ENCODE results near the gene NAP1L5. TPM values are rescaled to one million over a fixed set of nuclear protein-coding genes. Genes with fewer than 3 reads are reported as not detected.
A peak's percentile ranks its signal among the peaks of the same experiment; 100 is the strongest.

NAP1L5 gene, protein sequence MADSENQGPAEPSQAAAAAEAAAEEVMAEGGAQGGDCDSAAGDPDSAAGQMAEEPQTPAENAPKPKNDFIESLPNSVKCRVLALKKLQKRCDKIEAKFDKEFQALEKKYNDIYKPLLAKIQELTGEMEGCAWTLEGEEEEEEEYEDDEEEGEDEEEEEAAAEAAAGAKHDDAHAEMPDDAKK
- 2.2 and 2.6 TPM in 2 replicates for total RNA-seq

DNA sequence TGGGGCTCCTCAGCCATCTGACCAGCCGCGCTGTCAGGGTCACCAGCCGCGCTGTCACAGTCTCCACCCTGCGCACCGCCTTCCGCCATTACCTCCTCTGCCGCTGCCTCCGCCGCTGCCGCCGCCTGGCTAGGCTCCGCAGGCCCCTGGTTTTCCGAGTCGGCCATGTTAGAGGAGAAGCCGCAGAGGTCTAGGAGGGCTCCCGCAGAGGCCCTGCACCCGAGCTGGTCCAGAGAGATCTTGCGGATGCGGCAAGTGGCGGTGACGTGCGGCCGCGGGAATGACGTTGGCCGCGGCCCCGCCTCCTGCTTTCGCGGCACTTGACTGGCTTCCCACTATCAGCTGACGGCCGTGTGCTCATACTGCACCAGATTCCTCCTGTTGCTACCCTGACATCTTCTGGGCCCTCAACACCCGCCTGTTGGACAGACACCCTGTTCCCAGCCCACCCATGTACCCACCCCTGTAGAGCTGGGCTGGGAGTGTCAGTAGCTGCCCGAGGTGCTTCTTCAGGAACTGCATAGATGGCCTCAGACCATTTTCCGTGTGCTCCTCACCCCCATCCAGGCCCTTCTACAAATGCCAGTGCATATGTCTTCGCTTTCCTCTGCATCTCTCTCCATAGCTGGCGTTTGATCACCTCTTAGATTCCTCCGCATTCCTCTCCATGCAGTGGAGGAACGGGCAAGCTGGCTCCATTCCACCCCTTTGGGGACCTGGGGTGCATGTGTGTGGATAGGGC lies at the start of gene NAP1L5:
NAP1L5 (minus strand) TSS at position 242 of the 742 bp plus-strand sequence; CDS start at position 167, 75 bp downstream.
- peak; percentile 73 to 76 for DNase-seq (ENCODE audit: low read depth in 2 of 2)

DNA sequence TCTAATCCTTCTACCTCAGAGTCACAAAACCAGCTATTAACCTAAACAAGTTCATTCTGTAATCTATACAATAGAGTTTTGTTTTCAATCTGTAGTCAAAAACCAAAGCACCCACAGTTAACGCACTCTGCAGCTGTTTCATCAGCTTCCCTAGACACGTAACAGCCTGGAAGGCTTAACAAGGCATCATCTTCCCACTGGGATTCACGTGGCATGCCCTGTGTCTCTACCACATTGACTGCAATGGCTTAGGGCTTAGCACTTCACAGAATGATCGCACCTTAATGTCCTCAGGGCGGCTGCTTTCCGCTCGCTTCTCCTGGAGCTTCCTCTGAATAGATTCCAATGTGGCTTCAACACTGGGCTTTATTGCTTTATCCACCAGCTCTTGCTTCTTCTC lies 49.7 kb upstream of the NAP1L5 start:
- DNase-seq (ENCODE audit: low read depth in 2 of 2), result no peak

DNA sequence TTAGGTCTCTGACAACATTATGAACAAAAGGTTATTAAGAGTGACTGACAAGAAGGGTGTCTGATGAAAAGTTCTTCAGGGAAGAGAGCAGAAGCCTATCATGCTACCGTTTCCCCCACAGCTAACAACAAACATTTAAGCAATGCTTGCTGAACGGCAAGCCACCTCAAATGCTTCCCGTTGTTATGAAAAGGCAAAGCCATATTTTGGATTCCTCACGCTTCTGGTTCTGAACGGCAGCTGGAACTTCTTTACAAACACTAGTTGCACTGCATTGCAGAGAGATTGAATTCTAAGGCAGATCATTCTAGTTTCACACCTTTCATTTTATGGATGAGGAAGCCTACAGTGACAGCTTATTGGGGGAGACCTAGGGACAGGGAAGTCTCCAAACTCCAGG lies 48.6 kb upstream of the NAP1L5 start:
- no peak for DNase-seq (ENCODE audit: low read depth in 2 of 2)

DNA sequence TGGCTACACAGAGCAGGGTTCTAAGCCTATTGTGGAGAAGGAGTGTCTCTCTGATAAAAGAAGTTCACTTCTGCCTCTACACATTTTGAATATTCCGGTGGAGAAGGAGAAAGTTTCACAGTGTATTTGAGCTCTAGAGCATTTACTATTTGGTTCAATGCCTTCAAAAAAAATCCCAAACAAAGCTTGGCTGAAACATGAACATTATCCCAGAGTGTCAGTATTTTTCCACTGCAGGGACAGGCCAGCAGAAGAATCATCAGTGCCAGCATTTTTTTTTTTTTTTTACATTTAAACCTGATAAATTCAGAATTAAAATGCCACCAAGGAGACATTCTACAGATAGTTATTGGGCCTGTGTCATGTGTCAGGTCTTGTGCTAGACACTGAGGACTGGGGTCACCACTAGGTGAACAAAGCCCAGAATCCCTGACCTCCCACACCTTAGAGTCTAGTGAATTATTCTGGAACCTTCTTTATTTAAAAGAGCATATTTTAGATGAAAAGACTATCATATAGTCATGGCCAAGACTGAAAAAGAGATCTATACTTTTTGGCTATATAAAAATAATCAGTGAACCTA lies 48.0 kb upstream of the NAP1L5 start:
- peak in 1 of 2 donors; percentile 34 for DNase-seq (ENCODE audit: low read depth in 2 of 2)

DNA sequence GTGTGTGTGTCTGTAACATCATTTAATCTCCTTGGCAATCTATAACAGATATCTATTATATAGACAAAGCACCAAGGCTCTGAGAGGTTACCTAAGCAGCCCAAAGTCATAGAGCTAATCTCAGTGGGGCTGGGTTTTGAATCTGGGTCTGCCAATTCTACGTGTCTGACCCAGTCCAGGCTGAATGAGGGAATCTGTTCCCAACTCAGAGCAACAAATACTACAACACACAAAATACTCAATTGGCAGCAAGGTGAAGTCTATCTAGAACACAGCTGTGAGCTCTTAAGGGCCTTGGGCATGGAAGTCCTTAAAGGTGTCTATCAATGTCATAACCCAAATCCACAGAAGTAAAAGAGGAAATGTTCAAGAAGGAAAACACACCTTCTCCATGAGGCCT lies 47.5 kb upstream of the NAP1L5 start:
- DNase-seq (ENCODE audit: low read depth in 2 of 2), result no peak

DNA sequence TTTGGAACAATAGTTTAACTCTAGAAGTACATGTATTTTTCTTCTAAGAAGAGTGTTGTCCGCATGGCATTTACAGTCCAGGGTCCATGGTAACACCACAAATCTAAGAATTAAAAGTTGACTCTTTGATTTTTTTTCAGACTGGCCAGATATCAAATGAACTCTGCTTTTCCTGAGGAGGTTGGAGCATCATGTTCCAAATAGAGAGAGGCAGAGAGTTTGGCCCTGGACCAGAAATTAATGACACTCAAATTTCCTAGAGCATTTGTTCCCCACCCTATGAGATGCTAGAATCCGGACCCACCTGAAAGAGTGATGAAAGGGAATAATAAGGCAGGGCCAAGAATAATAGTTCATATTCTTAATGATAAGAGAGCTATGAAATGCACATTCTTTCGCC lies 47.0 kb upstream of the NAP1L5 start:
- DNase-seq (ENCODE audit: low read depth in 2 of 2), result no peak

DNA sequence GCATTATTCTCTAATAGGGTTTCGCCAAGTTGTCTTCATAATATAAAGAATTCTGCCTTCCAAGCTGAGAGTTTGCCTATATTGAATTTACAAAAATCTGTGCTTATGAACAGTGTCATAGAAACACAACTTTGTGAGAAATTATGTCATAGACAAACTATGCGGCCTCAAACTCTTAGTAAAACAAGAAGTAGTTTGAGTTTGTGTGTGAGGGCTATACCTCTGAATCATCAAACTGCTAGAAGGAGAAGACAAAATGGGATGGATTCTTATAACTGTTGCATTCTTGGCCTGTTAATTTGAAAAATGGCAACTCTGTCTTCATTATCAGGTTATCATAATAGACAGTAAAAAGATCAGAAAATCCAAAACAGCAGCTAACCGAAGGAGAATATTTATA lies 46.1 kb upstream of the NAP1L5 start:
- peak in 1 of 2 donors; percentile 44 for DNase-seq (ENCODE audit: low read depth in 2 of 2)

DNA sequence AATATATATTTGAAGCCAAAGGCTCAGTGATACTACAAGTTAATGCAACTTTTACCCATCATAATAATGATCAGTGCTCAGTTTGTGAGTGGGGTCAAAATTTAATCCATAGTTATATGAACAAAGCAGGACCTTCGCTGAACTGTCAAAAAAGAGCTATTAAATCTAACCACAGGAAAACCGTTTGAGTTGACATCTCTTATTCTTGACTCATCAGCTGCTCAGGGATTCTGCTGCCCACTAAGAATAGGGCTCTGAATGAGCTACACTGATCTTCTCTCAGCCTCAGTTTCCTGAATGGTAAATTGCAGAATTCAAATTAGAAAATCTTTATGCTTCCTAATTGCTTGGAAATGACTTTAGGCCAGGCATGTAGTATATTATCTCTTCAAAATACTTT lies 44.9 kb upstream of the NAP1L5 start:
- no peak for DNase-seq (ENCODE audit: low read depth in 2 of 2)

DNA sequence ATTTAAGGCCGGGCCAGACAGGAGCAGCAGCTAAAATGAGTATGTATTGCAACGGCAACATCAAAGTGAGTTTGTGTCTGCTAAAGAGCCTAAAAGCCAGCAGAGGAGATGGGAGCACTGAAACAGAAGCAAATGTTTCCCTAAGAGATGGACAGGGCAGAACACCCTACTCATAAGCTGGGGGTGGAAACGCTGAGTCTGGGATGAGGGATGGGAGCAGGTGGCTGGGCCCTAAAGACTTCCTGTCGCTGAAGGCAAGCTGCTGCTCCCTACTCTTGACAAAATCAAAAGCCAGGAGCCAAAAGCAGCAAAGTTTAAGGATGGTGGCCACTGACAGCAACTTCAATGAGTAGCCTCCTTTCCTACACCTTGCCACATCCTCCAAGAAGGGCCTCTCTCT lies 40.6 kb upstream of the NAP1L5 start:
- DNase-seq (ENCODE audit: low read depth in 2 of 2), result no peak

DNA sequence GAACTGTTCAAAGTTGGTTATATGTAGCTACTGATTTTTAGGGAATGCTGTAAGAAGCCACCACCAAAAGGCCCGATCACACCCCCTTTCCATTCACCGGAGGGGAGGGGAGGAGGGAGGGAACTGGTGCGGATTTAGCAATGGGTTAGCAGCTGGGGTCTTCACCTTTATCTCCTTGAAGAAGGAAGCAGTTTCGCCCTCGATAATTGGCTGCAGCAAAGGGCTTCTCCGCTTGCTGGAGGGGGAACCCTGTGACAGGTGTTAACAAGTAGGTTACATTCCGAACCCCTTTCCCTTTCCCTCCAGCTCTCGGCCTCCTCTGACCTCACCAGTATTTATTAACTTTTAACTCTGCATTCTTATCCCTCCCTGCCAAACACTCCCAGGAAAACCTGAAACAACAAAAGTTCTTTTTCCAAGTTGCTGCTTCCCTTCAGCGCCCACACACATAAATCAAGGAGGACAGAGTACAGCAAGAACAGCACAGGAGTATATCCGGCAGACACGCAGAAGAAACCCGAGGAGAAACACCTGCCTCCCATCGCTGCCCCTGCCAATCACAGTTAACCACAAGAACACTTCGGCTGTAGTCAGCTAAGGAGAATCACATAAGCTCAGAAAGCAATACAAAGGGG lies 39.8 kb upstream of the NAP1L5 start:
- DNase-seq (ENCODE audit: low read depth in 2 of 2), result peak in 1 of 2 donors; percentile 21

DNA sequence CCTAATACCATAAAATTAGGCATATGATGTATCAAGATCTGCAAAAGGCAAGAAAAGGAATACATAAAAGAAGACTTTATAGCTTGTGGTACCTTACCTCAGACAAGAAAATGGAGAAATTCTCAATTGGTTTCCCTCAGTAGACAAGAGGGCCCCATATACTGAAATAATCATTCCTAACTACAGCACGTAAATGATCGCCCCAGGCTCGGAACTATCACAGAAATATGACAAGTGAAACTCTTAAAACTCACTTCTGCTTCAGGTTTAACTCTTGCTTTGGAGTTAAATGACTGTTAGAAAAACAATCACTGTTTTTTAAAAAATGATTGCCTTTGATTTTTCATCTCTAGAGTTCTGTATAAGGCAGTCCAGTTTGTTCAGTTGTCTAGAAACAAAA lies 38.6 kb upstream of the NAP1L5 start:
- DNase-seq (ENCODE audit: low read depth in 2 of 2), result no peak

DNA sequence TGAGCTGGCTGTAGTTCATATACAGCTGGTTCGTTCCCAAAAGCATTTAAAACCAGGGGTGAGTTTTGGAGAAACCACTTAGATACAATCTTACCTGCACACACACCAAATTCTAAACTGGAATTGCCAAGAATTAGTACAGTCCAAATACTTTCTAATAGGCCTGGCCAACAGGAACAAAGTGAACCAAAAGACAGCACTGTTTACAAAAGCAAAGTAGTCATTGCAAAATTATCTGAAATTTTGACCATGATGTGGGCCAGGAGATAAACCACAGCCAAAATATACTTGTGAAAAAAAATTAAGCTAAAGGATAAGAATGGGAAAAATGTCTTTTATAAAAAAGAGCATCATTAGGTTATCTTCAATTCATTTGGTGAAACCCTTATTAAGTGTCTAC lies 37.9 kb upstream of the NAP1L5 start:
- DNase-seq (ENCODE audit: low read depth in 2 of 2), result no peak

DNA sequence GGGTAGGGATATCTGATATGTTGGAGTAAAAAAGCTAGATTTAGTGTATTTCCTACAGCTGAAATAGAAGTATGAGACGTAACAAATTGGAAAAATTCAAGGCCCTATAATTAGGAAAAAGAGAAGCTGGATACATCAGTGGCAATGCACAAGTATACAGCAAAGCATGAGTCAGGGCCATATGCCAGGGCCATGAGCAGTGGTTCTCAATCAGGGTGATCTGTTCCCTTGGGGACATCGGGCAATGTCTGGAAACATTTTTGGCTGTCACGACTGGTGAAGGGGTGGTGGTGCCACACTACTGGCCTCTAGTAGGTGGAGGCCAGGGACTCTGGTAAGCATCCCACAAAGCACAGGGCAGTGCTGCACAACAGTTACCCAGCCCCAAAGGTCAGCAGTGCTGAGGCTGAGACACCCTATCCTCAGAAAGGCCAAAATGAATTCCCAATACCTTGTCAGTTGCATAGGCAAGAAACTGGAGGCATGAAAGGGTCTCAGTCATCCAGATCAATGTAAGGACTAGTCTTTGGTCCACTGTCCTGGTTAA lies 36.8 kb upstream of the NAP1L5 start:
- DNase-seq (ENCODE audit: low read depth in 2 of 2), result no peak

DNA sequence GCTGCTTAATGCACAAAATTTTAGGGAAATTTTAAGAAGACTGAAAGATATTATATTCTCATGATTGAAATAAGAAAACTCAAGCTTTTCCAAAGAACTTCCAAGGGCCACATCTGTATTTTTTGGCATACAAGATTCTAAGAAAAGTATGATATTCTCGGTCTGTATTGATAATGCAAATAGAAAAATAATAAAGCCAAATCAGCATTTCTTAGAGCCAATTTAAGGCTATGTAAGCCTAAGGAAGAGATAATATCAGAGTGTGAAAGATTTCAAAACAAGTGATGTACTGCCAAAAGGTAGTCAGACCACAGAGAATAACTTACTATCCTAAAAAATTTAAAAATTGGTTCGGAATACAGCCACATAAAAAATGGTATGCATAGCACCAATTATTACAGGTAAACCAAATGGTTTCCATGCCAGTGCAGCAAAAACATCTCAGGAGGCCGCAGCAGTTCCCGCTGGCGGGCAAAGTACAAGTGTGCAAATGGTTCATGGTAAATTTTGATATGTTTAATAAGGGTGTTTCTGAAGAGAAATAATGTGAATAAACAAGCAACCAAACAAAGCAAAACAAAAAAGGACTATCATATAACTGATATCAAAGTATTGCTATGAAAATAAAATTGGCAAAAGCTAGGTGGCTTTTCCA lies 35.2 kb upstream of the NAP1L5 start:
- no peak for DNase-seq (ENCODE audit: low read depth in 2 of 2)

DNA sequence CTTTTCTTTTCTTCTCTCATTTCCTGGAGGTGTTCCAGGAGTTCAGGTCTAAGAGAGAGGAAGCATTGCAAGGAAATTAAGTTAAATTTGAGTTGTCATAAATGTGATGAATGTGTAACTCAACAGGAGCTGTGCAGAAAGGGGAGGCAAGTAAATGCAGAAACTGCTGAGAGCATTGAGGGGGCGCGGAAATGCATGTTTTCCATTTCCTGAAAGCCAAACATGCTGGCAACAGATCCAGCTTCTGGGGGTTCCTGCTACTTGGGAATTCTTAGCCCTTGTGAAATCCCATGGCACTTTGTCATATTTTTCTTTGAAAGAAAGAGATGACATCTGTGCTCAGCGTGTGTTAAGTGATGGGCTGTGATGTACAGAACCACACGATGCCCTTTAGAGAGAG lies 33.8 kb upstream of the NAP1L5 start:
- DNase-seq (ENCODE audit: low read depth in 2 of 2), result no peak

DNA sequence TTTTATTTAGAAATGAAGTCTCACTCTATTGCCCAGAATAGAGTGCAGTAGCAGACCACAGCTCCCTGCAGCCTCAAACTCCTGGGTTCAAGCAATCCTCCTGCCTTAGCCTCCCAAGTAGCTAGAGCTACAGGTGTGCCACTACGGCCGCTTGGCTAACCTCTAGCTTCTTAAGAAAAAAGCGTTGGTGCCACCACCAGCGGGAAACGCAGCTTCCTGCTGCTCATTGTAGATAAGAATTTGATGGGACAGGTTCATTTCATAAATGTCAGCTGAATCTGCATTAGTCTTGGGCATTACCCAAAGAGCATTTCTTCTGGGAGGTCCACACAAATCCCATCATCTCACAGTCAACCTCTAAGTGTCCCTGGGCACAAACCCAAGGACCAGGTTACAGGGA lies 33.2 kb upstream of the NAP1L5 start:
- no peak for DNase-seq (ENCODE audit: low read depth in 2 of 2)

DNA sequence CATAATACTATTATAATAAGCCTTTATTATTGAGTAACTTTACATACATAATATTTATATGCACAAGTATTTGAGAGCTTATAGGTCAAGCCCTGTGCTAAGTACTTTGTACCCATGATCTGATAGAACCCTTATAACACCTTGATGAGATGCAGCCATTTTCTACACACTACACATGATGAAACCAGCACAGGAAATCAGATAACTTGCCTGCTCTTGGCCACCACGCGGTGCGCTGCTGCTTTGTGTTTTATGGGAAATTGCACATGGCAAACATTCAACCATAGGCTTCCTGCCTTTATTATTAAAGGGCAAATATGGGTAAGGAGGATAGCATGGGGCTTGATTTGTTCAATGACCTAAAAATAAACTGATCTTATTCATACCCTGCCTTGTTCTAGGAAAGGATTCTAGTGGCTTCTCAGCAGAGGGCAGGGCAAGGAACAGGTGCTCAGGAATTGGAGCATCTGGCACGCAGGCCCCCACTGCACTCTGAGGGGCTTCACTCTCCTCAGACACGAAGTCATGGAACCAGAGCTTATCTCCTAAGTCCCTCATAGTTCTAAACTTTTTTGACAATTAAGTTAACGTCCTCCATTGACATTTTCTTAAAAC lies 31.6 kb upstream of the NAP1L5 start:
- DNase-seq (ENCODE audit: low read depth in 2 of 2), result peak; percentile 64 to 80

DNA sequence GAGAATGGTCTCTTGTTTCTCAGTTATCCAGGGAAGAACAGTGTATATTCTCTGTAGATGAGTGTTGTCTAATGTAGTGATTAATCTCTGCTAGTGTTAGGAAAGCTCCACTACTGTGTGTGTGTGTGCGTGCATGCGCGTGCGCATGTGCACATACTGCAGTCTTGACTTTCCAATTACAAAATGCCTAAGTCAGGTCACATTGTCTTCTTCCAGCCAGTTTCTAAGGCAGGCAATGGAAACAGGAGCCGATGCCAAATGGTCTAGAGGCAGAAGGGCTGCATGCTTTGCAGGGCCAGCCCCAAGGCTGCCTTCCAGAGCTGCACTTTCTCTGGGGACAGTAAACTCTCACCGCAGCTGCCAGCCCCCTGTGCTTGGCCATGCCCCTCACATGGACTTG lies 30.5 kb upstream of the NAP1L5 start:
- DNase-seq (ENCODE audit: low read depth in 2 of 2), result no peak

DNA sequence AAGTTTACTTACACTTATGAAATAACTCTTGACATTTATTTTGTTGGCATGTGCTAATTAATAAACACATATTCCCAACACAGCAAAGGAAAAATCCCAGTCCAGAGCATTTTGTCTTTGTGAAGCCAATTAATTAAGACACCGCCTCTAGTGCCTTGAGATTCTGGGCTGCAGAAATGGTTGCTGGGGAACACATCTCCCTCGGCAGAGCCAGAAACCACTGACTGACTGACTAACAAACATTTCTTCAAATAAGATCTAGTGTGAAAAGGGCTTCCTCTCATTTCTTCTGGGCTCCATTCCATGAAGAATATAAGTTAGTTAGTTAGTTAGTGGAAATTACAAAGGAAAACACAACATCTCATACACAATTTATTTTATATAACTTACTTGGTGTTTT lies 28.4 kb upstream of the NAP1L5 start:
- DNase-seq (ENCODE audit: low read depth in 2 of 2), result no peak

DNA sequence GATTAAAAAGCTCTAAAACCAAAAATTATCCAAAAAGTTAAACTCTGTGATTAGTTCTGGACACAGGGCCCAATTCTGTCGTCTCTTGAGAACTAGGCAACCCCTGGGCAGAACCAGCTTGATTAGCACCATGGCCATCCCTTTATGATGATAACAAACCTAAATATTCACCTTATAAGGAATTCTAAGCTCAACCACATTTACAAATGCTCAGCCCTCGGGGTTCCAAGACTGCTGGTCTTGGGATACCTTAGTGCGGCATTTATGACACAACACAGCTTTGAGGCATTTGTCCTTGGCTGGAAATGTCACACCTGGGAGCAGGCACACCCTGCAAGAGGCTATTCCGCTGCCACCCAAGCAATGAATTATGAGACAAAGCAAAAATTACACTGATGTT lies 27.5 kb upstream of the NAP1L5 start:
- no peak for DNase-seq (ENCODE audit: low read depth in 2 of 2)

DNA sequence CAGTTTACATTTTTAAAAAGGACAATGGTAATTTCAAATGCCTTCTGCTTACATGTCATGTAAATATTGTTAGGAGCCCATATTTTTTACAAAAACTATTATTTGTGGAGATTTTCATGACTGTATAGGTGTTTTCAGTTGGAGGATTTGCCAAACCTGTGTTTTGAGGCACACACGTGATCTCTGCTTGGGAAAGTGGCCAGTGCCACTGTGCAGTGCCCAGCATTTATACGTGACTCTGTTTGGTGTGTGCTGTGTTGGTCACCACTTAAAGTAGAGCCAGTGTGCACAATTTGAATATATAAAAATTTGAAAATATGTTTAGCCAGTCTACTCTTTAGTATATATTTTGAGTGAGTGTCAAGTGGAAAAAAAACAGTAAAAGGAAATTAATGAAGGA lies 26.8 kb upstream of the NAP1L5 start:
- no peak for DNase-seq (ENCODE audit: low read depth in 2 of 2)
